HepG2 (cell line): ENCODE measurements around the gene PRSS36. TPM values are rescaled to one million over a fixed set of nuclear protein-coding genes. Genes with fewer than 3 reads are reported as not detected.
A peak's percentile ranks its signal among the peaks of the same experiment; 100 is the strongest.

Source experiments
- ARNTL ChIP-seq: sonication (generic); formaldehyde crosslinking; IDR thresholded peaks from 2 replicates; pipeline ENCODE4 v1.4.0; 2020; ENCODE audit warnings: mild to moderate bottlenecking, missing genetic modification reagents
- BRCA1 ChIP-seq: sonication (generic); formaldehyde crosslinking; IDR thresholded peaks from 2 replicates; pipeline ENCODE4 v1.4.0; 2020; ENCODE audit warnings: missing genetic modification reagents
- E2F5 ChIP-seq: sonication (generic); formaldehyde crosslinking; conservative IDR thresholded peaks from 2 replicates; pipeline ENCODE4 v1.4.0; 2020; ENCODE audit warnings: missing genetic modification reagents
- HCFC1 ChIP-seq: fragments of 150-350 bp; IDR thresholded peaks from 2 replicates; pipeline ENCODE4 v1.6.1; 2014; ENCODE audit warnings: low read depth, low read length
- HHEX ChIP-seq: IDR thresholded peaks from 2 replicates; pipeline ENCODE4 v1.6.1; 2016; ENCODE audit warnings: control low read depth
- IRX3 ChIP-seq: sonication (generic); formaldehyde crosslinking; IDR thresholded peaks from 2 replicates; pipeline ENCODE4 v1.8.1; 2023; ENCODE audit warnings: mild to moderate bottlenecking, low read depth, missing genetic modification reagents, borderline replicate concordance
- KLF9 ChIP-seq: IDR thresholded peaks from 2 replicates; pipeline ENCODE4 v1.6.1; 2016; ENCODE audit warnings: low read depth
- NCOA1 ChIP-seq: sonication (generic); formaldehyde crosslinking; IDR thresholded peaks from 2 replicates; pipeline ENCODE4 v1.9.0; 2021; ENCODE audit warnings: missing genetic modification reagents
- NFE2L2 ChIP-seq: fragments of 150-350 bp; IDR thresholded peaks from 2 replicates; pipeline ENCODE4 v1.6.1; 2014; ENCODE audit warnings: low read length
- STAG1 ChIP-seq: sonication (generic); formaldehyde crosslinking; IDR thresholded peaks from 2 replicates; pipeline ENCODE4 v1.4.0; 2020; ENCODE audit warnings: missing genetic modification reagents
- STAT6 ChIP-seq: sonication (generic); formaldehyde crosslinking; IDR thresholded peaks from 2 replicates; pipeline ENCODE4 v1.4.0; 2020; ENCODE audit warnings: missing genetic modification reagents, mild to moderate bottlenecking, borderline replicate concordance
- U2AF2 ChIP-seq: fragments of 200-400 bp; formaldehyde crosslinking; IDR thresholded peaks from 2 replicates; pipeline ENCODE4 v1.6.1; 2017; ENCODE audit warnings: low read depth, mild to moderate bottlenecking, low read length
- ZC3H13 ChIP-seq: sonication (generic); formaldehyde crosslinking; IDR thresholded peaks from 2 replicates; pipeline ENCODE4 v1.8.1; 2023; ENCODE audit warnings: mild to moderate bottlenecking, missing genetic modification reagents, moderate library complexity
- ZIK1 ChIP-seq: sonication (generic); formaldehyde crosslinking; IDR thresholded peaks from 2 replicates; pipeline ENCODE4 v1.5.0; 2020; ENCODE audit warnings: mild to moderate bottlenecking, low read depth, missing genetic modification reagents, borderline replicate concordance
- ZNF431 ChIP-seq: sonication (generic); formaldehyde crosslinking; IDR thresholded peaks from 2 replicates; pipeline ENCODE4 v1.9.0; 2022; ENCODE audit warnings: missing genetic modification reagents, low read depth, mild to moderate bottlenecking, borderline replicate concordance
- ZNF672 ChIP-seq: sonication (generic); formaldehyde crosslinking; IDR thresholded peaks from 2 replicates; pipeline ENCODE4 v1.8.1; 2022; ENCODE audit warnings: missing genetic modification reagents
- ZNF720 ChIP-seq: sonication (generic); formaldehyde crosslinking; IDR thresholded peaks from 2 replicates; pipeline ENCODE4 v1.4.0; 2020; ENCODE audit warnings: missing genetic modification reagents
- ZSCAN29 ChIP-seq: sonication (generic); formaldehyde crosslinking; conservative IDR thresholded peaks from 2 replicates; pipeline ENCODE4 v1.4.0; 2020; ENCODE audit warnings: mild to moderate bottlenecking, missing genetic modification reagents
- polyA plus RNA-seq, 8 experiments: library from polyadenylated mRNA; depleted of rRNA in 3 of 8; stranded (reverse) in 7 of 8; unstranded in 1 of 8; fragments of >200 nt; fragmentation: Illumina TruSeq in 4 of 8; extraction: Trizol in 4 of 8; gene quantifications; 2 replicates each; pipeline versions ENCODE4 v1.2.1 to v1.2.3, GENCODE V29; 2011 to 2016; ENCODE audit warnings: low read depth in 4 of 8, missing spikeins in 1 of 8, mixed read lengths in 1 of 8; ENCODE audit not compliant: insufficient read depth in 1 of 8
- total RNA-seq, 5 experiments: library from RNA; depleted of rRNA; stranded (reverse); fragments of >200 nt; fragmentation: Illumina TruSeq; extraction: Trizol; gene quantifications; 2 replicates each; pipeline ENCODE4 v1.2.3, GENCODE V29; 2016; ENCODE audit warnings: low read depth in 1 of 5
- TF ChIP-seq, protein P1 (sequence below): fragments of 450-650 bp; IDR thresholded peaks from 2 replicates; pipeline ENCODE4 v1.6.1; 2017
- TF ChIP-seq, protein P2 (sequence below): sonication (generic); formaldehyde crosslinking; IDR thresholded peaks from 2 replicates; pipeline ENCODE4 v1.5.0; 2020; ENCODE audit warnings: mild to moderate bottlenecking, low read depth, missing genetic modification reagents, borderline replicate concordance
- TF ChIP-seq, protein P3 (sequence below): IDR thresholded peaks from 2 replicates; pipeline ENCODE4 v1.6.1; 2016; ENCODE audit warnings: mild to moderate bottlenecking

Gene PRSS36
- total and polyA plus RNA-seq, 2 of the 13 experiments (the other 11 are each of a cell fraction or from before 2014, with no cell fraction given) = 1.5 to 2.1 TPM

- TF ChIP-seq ZNF431 (CRISPR knock-in tag) = 0 out of 2 replicates have a peak, but pooled peaks have one; percentile 74
- TF ChIP-seq STAT6 (CRISPR knock-in tag) = peak; percentile 92; the same call in 1 of the 2 replicates
- peak; percentile 85; the same call in 1 of the 2 replicates for TF ChIP-seq ZNF672
- peak; percentile 99 for TF ChIP-seq NCOA1
- no peak; the same call in 1 of the 2 replicates for TF ChIP-seq STAG1
- TF ChIP-seq, protein P1, sequence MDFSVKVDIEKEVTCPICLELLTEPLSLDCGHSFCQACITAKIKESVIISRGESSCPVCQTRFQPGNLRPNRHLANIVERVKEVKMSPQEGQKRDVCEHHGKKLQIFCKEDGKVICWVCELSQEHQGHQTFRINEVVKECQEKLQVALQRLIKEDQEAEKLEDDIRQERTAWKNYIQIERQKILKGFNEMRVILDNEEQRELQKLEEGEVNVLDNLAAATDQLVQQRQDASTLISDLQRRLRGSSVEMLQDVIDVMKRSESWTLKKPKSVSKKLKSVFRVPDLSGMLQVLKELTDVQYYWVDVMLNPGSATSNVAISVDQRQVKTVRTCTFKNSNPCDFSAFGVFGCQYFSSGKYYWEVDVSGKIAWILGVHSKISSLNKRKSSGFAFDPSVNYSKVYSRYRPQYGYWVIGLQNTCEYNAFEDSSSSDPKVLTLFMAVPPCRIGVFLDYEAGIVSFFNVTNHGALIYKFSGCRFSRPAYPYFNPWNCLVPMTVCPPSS = no peak
- TF ChIP-seq, protein P2, sequence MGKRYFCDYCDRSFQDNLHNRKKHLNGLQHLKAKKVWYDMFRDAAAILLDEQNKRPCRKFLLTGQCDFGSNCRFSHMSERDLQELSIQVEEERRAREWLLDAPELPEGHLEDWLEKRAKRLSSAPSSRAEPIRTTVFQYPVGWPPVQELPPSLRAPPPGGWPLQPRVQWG (CRISPR knock-in tag) = no peak
- peak; percentile 92 for TF ChIP-seq BRCA1 (CRISPR knock-in tag)
- TF ChIP-seq HCFC1 = peak; percentile 62; the same call in 1 of the 2 replicates
- TF ChIP-seq ZSCAN29 (CRISPR knock-in tag) = peak; percentile 69; the same call in 1 of the 2 replicates
- TF ChIP-seq ZC3H13 (CRISPR knock-in tag) = peak; percentile 93
- 0 out of 2 replicates have a peak, but pooled peaks have one; percentile 81 for TF ChIP-seq ZNF720
- TF ChIP-seq, protein P3, sequence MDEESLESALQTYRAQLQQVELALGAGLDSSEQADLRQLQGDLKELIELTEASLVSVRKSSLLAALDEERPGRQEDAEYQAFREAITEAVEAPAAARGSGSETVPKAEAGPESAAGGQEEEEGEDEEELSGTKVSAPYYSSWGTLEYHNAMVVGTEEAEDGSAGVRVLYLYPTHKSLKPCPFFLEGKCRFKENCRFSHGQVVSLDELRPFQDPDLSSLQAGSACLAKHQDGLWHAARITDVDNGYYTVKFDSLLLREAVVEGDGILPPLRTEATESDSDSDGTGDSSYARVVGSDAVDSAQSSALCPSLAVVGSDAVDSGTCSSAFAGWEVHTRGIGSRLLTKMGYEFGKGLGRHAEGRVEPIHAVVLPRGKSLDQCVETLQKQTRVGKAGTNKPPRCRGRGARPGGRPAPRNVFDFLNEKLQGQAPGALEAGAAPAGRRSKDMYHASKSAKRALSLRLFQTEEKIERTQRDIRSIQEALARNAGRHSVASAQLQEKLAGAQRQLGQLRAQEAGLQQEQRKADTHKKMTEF (CRISPR knock-in tag) = peak; percentile 97
- no peak; the same call in 1 of the 2 replicates for TF ChIP-seq ARNTL
- 0 out of 2 replicates have a peak, but pooled peaks have one; percentile 72 for TF ChIP-seq U2AF2
- 0 out of 2 replicates have a peak, but pooled peaks have one; percentile 26 for TF ChIP-seq NFE2L2
- 0 out of 2 replicates have a peak, but pooled peaks have one; percentile 26 for TF ChIP-seq HHEX (CRISPR knock-in tag)
- no peak; the same call in 1 of the 2 replicates for TF ChIP-seq ZIK1 (CRISPR knock-in tag)
- peak; percentile 98 for TF ChIP-seq IRX3 (CRISPR knock-in tag)
- peak; percentile 85 for TF ChIP-seq E2F5 (CRISPR knock-in tag)
- peak; percentile 55; the same call in 1 of the 2 replicates for TF ChIP-seq KLF9
These were observed 30.0 kb upstream of the PRSS36 start, which contains the start of gene FUS (continued) for GRCh38 chr16:31179747-31180459.
